SJCRH30 (cell line): ENCODE results near the gene PTH1R. TPM values are rescaled to one million over a fixed set of nuclear protein-coding genes. Genes with fewer than 3 reads are reported as not detected.

ENCODE experiments used
- DNase-seq, 2 experiments: peaks; one replicate each; pipeline ENCODE4 v3.0.0-alpha.2; 2015 to 2020
- H3K27ac ChIP-seq: fragments of 250-450 bp; sonication (Bioruptor Pico); 2 replicates; pipeline ENCODE4 v1.5.1; 2020; ENCODE audit warnings: mild to moderate bottlenecking, moderate library complexity
- H3K27me3 ChIP-seq: fragments of 250-450 bp; sonication (Bioruptor Pico); 2 replicates; pipeline ENCODE4 v1.5.1; 2020; ENCODE audit warnings: mild to moderate bottlenecking, moderate library complexity
- H3K36me3 ChIP-seq: fragments of 250-450 bp; sonication (Bioruptor Pico); 2 replicates; pipeline ENCODE4 v1.5.1; 2020; ENCODE audit warnings: mild to moderate bottlenecking, moderate library complexity
- H3K4me1 ChIP-seq: fragments of 250-450 bp; sonication (Bioruptor Pico); 2 replicates; pipeline ENCODE4 v1.5.1; 2020; ENCODE audit warnings: mild to moderate bottlenecking, moderate library complexity
- H3K4me3 ChIP-seq: fragments of 250-450 bp; sonication (Bioruptor Pico); 2 replicates; pipeline ENCODE4 v1.5.1; 2020; ENCODE audit warnings: mild to moderate bottlenecking, moderate library complexity
- H3K9me3 ChIP-seq: fragments of 250-450 bp; sonication (Bioruptor Pico); replicated peaks from 2 replicates; pipeline ENCODE4 v1.5.1; 2020; ENCODE audit warnings: mild to moderate bottlenecking, moderate library complexity
- total RNA-seq: library from RNA; depleted of rRNA; stranded (reverse); fragments of >200 nt; shearing (Covaris generic); gene quantifications from 2 replicates; pipeline ENCODE4 v1.2.3, GENCODE V29; 2014

The PTH1R gene
- total RNA-seq, 1 experiment from 2014 or later, result 6.7 TPM

DNA sequence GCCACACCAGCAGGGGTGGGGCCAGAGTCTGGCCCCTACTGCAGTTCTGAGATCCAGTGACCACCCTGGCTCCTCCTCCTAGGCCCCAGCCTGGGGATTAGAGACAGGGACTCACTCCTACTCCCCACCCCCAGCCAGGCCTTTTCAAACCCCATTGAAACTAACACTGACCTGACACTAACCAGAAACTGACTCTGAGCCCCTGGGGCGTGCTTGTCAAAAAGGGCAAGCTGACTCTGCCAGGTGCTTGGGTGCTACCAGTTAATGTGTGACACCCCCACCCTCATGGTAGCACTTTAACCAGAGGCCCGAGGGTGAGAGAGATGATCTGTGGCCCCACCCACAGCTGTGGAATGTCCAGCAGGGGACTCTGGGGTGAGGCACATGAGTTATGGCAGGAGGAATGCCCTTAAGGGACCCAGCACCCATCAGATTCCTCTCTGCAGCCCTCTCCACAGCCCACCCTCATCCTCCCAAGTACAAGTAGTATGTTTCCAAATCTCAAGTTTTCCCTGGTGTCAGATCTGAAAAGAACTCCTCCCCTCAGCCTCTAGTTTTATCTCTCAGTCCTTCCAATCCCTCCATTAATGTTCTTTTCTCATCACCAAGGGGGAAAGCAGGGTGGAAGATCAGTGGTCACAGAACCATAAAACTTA, 1.4 kb downstream of the PTH1R start:
- no peaks in the 10 kb centered on the region for H3K9me3 ChIP-seq
- H3K27me3 ChIP-seq, result peaks cover 17% of the 10 kb centered on the region
- H3K4me1 ChIP-seq, result peaks cover 8% of the 10 kb centered on the region; the same call in 1 of the 2 replicates
- DNase-seq, result peak in 1 of 2 experiments; percentile 35
- H3K27ac ChIP-seq, result no peak overlapping the region
- no peaks in the 10 kb centered on the region for H3K36me3 ChIP-seq
- no peak overlapping the region for H3K4me3 ChIP-seq

DNA sequence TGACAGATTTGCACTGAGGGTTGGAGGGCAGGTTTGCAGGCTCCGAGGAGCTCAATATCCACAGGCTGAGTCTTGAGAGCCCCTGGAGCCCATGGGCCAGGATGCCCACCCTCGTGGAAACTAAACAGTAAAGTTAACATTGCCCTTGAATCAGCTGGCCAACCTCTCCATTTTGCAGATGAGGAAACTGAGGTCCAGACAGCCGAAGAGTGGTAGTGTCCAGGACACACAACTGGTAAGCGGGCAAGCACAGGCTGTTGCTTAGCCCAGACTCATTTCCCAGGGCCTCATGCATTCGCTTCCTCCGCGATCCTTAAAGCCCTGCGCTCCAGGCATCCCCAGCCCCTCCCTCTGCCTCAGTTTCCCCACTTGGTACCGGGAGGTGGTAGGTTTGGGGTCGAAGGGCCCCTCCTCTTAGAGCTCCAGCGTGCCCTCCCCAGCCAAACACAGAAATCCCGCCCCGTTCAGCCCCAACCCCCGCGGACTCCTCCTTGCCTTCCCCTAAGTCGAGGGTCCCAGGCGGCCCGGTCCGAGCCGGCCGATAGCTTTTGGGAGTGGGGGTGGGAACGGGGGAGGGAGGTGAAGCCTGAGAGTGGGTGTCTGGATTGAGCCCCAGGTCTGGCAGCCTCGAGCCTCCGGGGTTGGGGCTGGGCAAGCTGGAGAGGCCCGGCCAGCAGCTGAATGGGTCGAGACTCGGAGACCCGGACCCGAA, 3.5 kb downstream of the PTH1R start:
- Histone ChIP-seq H3K4me3 (no peak overlapping the region), H3K4me1 (no peaks in the 10 kb centered on the region; the same call in 1 of the 2 replicates), H3K27me3 (peaks cover 24% of the 10 kb centered on the region), H3K27ac (no peak overlapping the region), H3K36me3 (no peaks in the 10 kb centered on the region), H3K9me3 (no peaks in the 10 kb centered on the region)
- no peak for DNase-seq

DNA sequence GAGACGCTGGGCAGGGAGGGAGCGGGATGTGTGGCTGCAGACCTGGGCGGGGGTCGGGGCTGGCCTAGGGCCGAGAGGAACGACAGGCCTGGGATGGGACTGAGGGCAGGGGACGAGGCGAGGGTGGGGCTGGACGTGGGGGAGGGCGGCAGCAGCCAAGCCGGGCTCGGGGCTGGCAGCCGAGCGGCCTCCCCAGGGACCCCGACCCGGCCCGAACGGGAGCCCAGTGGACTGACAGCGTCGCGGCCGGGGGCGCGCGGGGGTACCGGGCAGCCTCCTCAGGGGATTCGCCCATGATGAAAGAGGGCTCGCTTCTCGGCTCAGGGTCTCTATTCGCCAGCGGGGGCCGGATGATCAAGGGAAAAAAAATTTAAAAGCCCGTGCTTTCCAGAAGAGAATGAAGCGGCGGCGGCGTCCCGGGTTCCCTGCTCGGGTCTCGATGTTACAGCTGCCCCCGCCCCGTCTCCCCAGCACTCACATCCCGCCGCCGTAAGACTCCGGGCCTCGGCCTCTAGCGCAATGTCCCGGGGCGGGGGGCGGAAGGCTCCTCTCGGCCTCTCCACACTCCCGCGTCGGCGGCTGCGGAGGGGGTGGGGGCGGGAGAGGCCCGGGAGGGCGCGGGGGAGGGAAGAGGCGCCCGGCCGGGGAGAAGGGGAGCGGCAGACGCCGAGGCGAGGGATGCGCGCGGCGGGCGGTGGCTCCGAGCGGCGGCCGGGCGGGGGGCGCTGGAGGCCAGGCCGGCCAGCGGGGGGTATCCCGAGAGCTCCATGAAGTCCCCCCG, 4.3 kb downstream of the PTH1R start:
- no peak overlapping the region for H3K27ac ChIP-seq
- peak in 1 of 2 experiments; percentile 25 for DNase-seq
- no peaks in the 10 kb centered on the region; the same call in 1 of the 2 replicates for H3K4me1 ChIP-seq
- peak overlapping the region; percentile 57 for H3K4me3 ChIP-seq
- H3K27me3 ChIP-seq, result peaks cover 24% of the 10 kb centered on the region
- no peaks in the 10 kb centered on the region for H3K36me3 ChIP-seq
- no peaks in the 10 kb centered on the region for H3K9me3 ChIP-seq

DNA sequence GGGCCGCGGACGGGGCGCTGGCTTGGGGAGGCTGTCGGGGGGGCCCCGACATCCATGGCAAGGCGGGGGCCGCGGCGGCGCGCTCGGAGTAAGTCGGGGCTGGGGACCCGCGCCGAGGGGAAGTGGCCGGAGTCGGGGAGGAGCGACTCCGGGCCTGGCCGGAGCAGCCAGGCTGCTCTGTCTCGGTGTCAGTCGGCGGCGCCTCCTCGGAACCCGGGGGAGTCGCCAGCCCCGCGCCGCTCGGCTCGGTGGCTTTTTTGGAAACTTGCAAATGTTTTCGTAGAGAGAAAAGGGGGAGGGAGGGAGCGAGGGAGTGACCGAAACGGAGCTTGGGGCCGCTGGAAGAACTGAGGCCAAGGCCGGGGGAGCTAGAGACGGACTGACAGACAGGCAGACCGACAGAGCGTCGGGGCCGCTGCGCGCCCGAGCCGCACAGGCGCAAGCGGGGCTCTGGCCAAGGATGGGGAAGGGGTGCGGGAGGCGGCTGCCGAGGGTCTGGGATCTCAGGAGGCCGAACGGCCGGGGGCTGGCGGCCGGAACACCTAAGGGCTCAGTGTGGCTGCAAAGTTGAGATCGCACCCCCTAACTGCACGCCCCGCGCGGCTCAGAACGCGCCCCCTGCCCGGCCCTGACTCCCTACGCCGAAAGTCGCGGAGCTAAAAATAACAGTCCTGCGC, 5.0 kb downstream of the PTH1R start:
- Histone ChIP-seq H3K4me1 (no peaks in the 10 kb centered on the region; the same call in 1 of the 2 replicates), H3K4me3 (peak overlapping the region; percentile 57), H3K27ac (no peak overlapping the region), H3K9me3 (no peaks in the 10 kb centered on the region), H3K36me3 (no peaks in the 10 kb centered on the region), H3K27me3 (peaks cover 24% of the 10 kb centered on the region)
- DNase-seq, result peak in 1 of 2 experiments; percentile 31

DNA sequence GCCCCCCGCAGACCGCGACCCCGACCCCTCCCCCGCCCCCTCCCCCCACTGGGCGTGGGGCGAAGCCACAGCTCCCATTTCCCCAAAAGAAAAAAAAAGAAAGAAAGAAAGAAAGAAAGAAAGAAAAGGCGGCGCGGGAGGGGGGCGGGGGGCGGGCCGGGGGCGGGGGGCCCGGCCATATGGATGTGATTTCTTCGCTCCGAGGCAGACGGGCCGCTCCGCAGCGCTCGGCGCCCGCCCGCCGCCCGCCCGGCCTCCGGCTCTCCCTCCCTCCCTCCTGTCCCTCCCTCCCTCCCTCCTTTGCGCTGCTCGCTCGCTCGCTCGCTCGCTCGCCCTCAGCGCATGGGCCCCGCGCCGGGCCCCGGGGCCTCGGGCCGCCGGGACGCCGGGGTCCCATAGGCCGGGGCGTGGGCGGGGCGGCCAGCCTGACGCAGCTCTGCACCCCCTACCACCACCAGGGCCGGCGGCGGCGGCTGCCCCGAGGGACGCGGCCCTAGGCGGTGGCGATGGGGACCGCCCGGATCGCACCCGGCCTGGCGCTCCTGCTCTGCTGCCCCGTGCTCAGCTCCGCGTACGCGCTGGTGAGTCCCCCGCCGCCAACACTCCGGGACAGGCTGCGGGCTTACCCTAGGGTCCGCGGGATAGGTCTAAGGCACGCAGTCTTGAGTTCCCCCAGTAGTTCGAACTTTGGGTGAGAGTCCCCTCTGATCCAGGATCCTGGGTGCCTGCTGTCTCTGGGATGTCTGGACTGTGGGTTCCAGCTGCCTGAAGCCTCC, 5.7 kb downstream of the PTH1R start:
- Histone ChIP-seq H3K27me3 (peaks cover 24% of the 10 kb centered on the region), H3K9me3 (no peaks in the 10 kb centered on the region), H3K4me3 (peak overlapping the region; percentile 34), H3K27ac (no peak overlapping the region), H3K4me1 (no peaks in the 10 kb centered on the region; the same call in 1 of the 2 replicates), H3K36me3 (no peaks in the 10 kb centered on the region)
- peak in 1 of 2 experiments; percentile 28 for DNase-seq

DNA sequence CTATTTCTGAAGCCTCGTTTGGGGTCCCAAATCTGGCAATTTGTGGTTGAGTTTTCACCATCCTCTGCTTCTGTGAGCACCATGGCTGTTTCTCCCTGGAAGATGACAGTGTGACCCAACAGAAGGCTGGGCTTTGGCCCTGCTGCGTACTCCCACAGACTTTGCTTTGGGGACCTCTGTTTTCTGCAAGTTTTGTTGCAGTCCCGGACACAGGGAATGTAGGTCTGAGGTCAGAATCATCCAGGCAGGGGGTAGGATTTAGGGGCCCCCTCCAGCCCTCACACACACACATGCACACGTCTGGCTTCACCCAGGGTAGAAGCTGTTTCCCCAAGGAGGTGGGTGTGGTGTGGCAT, 6.3 kb downstream of the PTH1R start:
- Histone ChIP-seq H3K4me3 (no peak overlapping the region), H3K4me1 (no peaks in the 10 kb centered on the region), H3K27me3 (peaks cover 27% of the 10 kb centered on the region), H3K36me3 (no peaks in the 10 kb centered on the region), H3K9me3 (no peaks in the 10 kb centered on the region), H3K27ac (no peak overlapping the region)
- DNase-seq, result no peak

DNA sequence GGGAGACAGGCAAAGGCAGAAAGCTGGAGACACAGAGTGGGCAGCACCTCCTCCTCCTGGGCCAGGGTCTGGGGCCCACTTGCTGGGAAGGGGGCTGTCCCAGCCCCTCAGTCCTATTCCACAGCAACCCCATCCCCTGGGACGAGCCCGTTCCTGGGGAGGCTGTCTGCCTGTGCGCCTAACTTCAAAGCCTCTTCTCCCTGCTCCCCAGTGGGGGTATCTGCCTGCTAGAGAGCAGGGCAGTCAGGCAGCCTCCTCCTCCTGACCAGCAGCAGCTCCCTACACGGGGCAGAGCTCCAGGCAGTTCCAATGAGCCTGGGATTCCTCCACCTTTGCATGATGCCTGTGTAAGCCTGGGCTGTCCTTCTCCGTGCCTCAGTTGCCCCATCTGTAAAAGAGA, 6.9 kb downstream of the PTH1R start:
- no peak for DNase-seq
- Histone ChIP-seq H3K9me3 (no peaks in the 10 kb centered on the region), H3K36me3 (no peaks in the 10 kb centered on the region), H3K27me3 (peaks cover 27% of the 10 kb centered on the region), H3K27ac (no peak overlapping the region), H3K4me3 (no peak overlapping the region), H3K4me1 (no peaks in the 10 kb centered on the region)

DNA sequence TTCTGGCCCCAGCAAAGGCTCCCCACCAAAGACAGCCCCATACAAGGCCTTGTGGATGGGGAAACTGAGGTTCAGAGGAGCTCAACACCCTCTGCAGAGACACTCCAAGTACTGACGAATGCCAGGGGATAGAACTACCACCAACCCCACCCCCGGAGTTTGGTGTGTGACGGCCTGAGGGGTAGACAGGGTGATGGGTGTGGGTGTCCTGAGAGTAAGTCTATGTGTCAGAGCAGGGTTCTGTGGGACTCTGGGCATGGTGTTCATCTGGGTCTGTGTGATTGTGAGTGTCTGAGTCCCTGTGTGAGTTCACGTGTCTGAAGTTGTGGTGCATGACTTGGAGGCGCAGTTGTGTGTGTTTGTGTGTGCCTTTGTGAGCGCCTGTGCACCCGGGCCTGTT, 7.4 kb downstream of the PTH1R start:
- no peaks in the 10 kb centered on the region for H3K9me3 ChIP-seq
- H3K4me1 ChIP-seq, result no peaks in the 10 kb centered on the region
- no peak overlapping the region for H3K27ac ChIP-seq
- DNase-seq, result no peak
- H3K4me3 ChIP-seq, result no peak overlapping the region
- H3K36me3 ChIP-seq, result no peaks in the 10 kb centered on the region
- peaks cover 27% of the 10 kb centered on the region for H3K27me3 ChIP-seq

DNA sequence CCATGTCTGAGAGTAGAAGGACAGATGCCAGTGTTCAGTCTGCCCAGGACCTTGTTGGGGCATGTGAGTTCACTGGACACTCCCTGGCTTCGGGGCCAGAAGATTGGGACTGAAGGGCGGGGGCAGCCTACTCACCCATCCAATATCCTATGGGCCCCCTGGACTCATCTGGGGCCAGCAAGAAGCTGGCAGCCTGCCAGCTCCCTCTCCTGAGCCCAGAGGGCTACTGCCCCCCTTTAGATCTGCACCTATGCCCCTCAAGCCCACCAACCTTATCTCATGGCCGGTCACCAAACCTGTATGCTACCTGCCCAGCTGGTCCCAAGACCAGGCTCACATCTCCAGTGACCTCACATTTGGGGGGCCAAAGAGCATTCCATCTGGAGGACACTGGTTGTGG, 8.1 kb downstream of the PTH1R start:
- peaks cover 27% of the 10 kb centered on the region for H3K27me3 ChIP-seq

DNA sequence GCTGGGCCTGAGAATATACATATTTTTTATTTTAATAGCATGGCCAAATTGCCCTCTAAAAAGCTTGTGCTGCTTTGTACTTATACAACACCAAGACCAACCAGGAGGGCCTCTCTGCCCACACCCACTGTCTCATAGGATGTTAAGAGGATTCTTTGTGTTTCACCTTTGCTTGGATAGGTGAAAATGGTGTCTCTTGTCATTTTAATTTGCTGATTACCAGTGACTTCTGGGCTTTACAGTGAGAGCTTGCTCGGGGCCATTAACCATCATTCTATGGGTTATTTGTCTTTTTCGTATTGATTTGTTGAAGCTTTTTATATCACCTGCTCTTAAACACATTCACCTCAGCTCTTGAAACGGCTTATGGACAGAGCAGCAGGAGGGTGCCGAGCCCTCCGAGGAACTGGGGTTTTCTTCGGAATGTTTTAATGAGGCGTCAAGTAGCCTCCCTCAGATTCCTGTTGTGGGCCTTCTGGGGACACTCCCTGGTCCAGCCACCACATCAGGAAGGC, 10.5 kb downstream of the PTH1R start:
- H3K27me3 ChIP-seq, result peaks cover 22% of the 10 kb centered on the region
- DNase-seq, result no peak
- H3K36me3 ChIP-seq, result no peaks in the 10 kb centered on the region
- no peak overlapping the region for H3K27ac ChIP-seq
- H3K9me3 ChIP-seq, result no peaks in the 10 kb centered on the region
- H3K4me1 ChIP-seq, result no peaks in the 10 kb centered on the region
- H3K4me3 ChIP-seq, result no peak overlapping the region

More for the DNA sequence above, 8.1 kb downstream of the PTH1R start:
- no peak overlapping the region for H3K27ac ChIP-seq
- no peak overlapping the region for H3K4me3 ChIP-seq
- no peaks in the 10 kb centered on the region for H3K9me3 ChIP-seq
- no peaks in the 10 kb centered on the region for H3K36me3 ChIP-seq
- no peak for DNase-seq
- H3K4me1 ChIP-seq, result no peaks in the 10 kb centered on the region

DNA sequence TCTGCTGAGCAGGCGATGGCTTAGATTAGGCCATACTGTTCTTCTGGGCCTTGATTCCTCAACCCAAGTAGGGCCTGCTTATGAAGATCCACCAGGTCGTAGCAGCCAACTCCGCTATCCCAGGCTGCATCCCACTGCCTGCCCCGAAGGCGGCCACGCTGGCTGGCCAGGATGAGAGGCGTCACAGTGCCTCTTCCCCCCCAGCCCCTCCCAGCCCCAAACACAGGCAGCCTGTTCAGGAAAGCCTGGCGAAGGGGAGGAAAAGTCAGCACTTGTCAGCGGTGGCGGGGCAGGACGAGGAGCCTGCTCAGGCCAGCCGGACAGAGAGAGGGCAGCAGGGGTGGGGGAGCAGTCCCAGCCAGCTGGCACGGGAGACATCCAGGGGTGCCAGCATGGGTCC, 11.2 kb downstream of the PTH1R start:
- H3K27me3 ChIP-seq, result peaks cover 19% of the 10 kb centered on the region
- H3K4me3 ChIP-seq, result no peak overlapping the region
- H3K27ac ChIP-seq, result no peak overlapping the region
- H3K9me3 ChIP-seq, result no peaks in the 10 kb centered on the region
- H3K36me3 ChIP-seq, result no peaks in the 10 kb centered on the region
- no peaks in the 10 kb centered on the region for H3K4me1 ChIP-seq
- no peak for DNase-seq

DNA sequence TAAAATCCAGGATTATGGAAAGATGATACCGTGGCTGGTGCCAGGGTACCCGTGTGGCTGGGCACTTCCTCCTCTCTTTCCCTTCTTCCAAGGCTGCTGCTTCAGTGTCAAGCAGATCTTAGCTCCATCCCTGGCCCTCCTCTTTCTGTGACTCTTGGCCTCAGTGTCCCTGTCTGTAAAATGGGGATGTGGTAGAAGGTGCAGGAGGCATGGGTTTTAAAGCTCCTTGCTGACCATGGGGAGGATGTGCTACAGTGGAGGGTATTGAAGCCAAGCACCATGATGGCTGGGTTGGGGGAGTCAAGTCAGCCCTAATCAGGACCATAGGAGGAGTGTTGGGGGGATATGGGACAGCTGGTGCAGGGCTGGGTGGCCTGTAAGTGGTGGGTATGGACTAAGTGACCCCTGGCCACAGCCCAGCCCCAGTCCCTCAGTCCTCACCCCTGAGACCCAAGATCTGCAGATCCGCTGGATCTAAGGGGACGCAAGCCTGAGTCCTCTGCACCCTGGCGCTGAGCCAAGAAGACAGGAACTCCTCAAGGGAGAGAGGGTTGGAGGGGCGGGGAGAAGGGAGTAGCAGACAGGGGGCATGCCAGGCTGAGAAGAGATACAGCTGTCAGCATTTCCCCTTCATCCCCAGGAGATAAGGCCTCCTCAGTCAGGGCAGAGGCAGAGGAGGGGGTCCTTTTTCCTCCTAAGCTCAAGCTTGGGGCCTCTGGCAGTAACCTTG, 12.0 kb downstream of the PTH1R start:
- peak in 1 of 2 experiments; percentile 39 for DNase-seq
- H3K36me3 ChIP-seq, result no peaks in the 10 kb centered on the region
- H3K9me3 ChIP-seq, result no peaks in the 10 kb centered on the region
- no peaks in the 10 kb centered on the region for H3K4me1 ChIP-seq
- no peak overlapping the region for H3K4me3 ChIP-seq
- no peak overlapping the region for H3K27ac ChIP-seq
- peaks cover 10% of the 10 kb centered on the region; the same call in 1 of the 2 replicates for H3K27me3 ChIP-seq

DNA sequence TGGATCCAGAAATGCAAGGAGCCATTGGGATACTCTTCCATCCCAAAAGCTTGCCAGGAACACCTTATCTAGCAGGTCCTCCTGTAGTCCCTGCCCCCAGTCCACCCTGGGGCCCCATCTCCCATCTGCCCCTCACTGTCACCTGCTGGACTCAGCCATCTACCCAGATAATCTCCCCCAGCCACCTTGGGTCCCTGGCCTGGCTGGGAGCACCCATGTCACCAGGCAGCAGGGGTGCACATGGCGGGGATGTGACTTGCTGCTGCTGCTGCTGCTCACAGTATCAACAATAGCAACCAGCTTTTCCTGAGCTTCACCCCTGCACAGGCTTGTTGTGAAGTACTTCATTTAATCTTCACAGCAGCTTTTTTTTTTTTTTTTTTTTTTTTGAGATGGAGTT, 12.6 kb downstream of the PTH1R start:
- no peaks in the 10 kb centered on the region for H3K36me3 ChIP-seq
- H3K9me3 ChIP-seq, result no peaks in the 10 kb centered on the region
- H3K27me3 ChIP-seq, result peaks cover 5% of the 10 kb centered on the region; the same call in 1 of the 2 replicates
- no peak overlapping the region for H3K27ac ChIP-seq
- no peaks in the 10 kb centered on the region for H3K4me1 ChIP-seq
- DNase-seq, result no peak
- H3K4me3 ChIP-seq, result no peak overlapping the region
